ENCODE measurements around the gene PLA2G15.
A peak's percentile ranks its signal among the peaks of the same experiment; 100 is the strongest.
"Not testable (repeated sequence)": the region's sequence is repeated elsewhere in the genome, so short reads cannot be mapped to it uniquely, and the experiment has no call there.

PLA2G15 gene

GRCh38 chr16:68284847-68285246 is 39.7 kb downstream of the PLA2G15 start:
- no peak for TF ChIP-seq CTCF (conservative IDR thresholded peaks at IDR 0.05; ENCODE audit: low read length)
- no peak overlapping the region for H3K4me3 ChIP-seq (ENCODE audit: low read length)
- no peak for DNase-seq (ENCODE audit: low read depth)

- H3K4me3 ChIP-seq (ENCODE audit: low read length) = no peak overlapping the region
- TF ChIP-seq CTCF (conservative IDR thresholded peaks at IDR 0.05; ENCODE audit: low read length) = no peak
- DNase-seq (ENCODE audit: low read depth) = no peak
Observed at GRCh38 chr16:68285683-68286082, 40.5 kb downstream of the PLA2G15 start.

GRCh38 chr16:68286153-68287074 is 41.2 kb downstream of the PLA2G15 start:
- no peak overlapping the region for H3K4me3 ChIP-seq (ENCODE audit: low read length)
- TF ChIP-seq CTCF (conservative IDR thresholded peaks at IDR 0.05; ENCODE audit: low read length) = no peak
- DNase-seq (ENCODE audit: low read depth) = no peak

DNA sequence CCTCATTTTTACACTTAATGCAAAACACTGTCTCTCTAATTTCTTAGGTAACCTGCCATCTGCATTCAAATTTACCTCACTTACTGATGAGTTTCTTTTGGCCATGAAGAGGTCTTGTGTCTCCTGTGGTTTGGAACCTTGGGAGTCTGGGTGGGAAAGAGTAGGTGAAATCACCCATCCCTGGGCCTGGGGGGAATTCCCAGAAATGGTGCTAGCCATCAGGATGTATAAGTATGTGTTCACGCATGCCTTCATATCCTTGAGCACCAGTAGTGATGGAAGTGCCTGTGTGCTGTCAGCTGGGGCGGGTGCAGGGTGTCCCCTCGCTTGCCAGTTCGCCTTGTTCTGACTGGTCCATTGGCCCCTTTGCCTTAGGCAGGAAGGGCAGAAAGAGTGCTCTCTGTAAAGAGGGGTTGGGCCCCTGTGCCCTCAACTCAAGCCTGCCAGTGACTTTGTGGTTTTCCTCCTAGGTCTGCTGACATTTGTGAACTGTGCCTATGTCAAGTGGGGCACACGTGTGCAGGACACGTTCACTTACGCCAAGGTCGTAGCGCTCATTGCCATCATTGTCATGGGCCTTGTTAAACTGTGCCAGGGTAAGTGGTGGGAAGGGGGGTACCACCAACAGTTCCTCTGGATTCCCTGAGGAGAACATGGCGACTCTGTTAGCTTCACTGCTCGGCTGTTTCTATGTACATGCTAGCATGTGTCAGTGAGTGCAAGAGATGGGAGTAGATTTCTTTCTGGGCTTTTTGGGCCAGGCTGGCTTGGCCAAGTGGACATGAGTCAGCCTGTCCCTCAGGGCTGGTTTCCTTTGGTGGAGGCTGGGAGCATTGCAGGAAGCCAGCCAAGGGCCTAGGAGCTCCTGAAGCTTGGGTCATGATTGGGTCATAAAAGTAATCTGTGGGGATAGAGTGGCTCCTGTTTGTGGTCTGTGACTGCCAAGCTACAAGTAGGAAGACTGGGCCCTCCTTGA is 42.4 kb downstream of the PLA2G15 start:
- no peak for TF ChIP-seq CTCF (conservative IDR thresholded peaks at IDR 0.05; ENCODE audit: low read length)
- H3K4me3 ChIP-seq (ENCODE audit: low read length) = no peak overlapping the region
- DNase-seq (ENCODE audit: low read depth) = peak; percentile 93

DNA sequence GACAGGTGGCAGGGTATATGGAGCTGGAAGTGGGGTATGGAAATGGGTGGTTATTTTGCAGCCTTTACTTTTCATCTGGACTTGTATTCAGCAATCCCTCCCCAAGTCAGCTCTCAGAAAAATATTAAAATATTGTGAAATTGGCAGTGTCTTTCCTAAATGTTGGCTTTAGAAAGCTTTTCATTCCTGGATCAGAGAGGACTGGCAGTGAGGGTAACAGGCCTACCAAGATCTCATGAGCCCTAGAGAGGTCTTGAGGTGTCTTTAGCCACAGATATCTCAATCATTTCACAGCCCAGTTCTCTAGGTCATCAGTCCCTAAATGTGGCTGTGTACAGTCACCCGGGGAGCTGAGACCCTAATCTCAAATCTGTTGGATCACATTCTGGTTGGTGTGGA is 43.1 kb downstream of the PLA2G15 start:
- TF ChIP-seq CTCF (conservative IDR thresholded peaks at IDR 0.05; ENCODE audit: low read length) = no peak
- no peak overlapping the region for H3K4me3 ChIP-seq (ENCODE audit: low read length)
- no peak for DNase-seq (ENCODE audit: low read depth)

DNA sequence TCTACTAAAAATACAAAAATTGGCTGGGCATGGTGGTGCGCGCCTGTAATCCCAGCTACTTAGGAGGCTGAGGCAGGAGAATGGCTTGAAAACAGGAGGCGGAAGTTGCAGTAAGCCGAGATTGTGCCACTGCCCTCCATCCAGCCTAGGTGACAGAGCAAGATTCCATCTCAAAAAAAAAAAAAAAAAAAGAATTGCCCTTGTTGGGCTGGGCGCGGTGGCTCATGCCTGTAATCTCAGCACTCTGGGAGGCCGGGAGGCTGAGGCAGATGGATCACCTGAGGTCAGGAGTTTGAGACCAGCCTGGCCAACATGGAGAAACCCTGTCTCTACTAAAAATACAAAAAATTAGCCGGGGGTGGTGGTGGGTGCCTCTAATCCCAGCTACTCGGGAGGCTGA is 43.6 kb downstream of the PLA2G15 start:
- H3K4me3 ChIP-seq (ENCODE audit: low read length); DNase-seq (ENCODE audit: low read depth): not testable (repeated sequence)

GRCh38 chr16:68289202-68289601 is 44.0 kb downstream of the PLA2G15 start:
- TF ChIP-seq CTCF (conservative IDR thresholded peaks at IDR 0.05; ENCODE audit: low read length) = no peak
- no peak overlapping the region for H3K4me3 ChIP-seq (ENCODE audit: low read length)
- DNase-seq (ENCODE audit: low read depth) = no peak

All from AG10803 (cell line).